HG03097 (cell line): ENCODE measurements around the gene ACOD1.
"Not testable (repeated sequence)": the region's sequence is repeated elsewhere in the genome, so short reads cannot be mapped to it uniquely, and the experiment has no call there.

Source experiments
- ATAC-seq: cut with Tn5 transposase; IDR thresholded peaks from one replicate; pipeline ENCODE4 v1.9.1; 2021; ENCODE audit not compliant: unreplicated experiment, low FRiP score

Gene ACOD1

GRCh38 chr13:76948149-76948548 is at the start of gene ACOD1:
ACOD1 (plus strand) TSS chr13:76948511; CDS start chr13:76948559, 48 bp downstream.
- ATAC-seq = no peak

- ATAC-seq = not testable (repeated sequence)
These were observed 49.2 kb upstream of the ACOD1 start for GRCh38 chr13:76899066-76899465.

- peak; percentile 94 for ATAC-seq
These were observed 44.7 kb upstream of the ACOD1 start for GRCh38 chr13:76903544-76904162.

DNA sequence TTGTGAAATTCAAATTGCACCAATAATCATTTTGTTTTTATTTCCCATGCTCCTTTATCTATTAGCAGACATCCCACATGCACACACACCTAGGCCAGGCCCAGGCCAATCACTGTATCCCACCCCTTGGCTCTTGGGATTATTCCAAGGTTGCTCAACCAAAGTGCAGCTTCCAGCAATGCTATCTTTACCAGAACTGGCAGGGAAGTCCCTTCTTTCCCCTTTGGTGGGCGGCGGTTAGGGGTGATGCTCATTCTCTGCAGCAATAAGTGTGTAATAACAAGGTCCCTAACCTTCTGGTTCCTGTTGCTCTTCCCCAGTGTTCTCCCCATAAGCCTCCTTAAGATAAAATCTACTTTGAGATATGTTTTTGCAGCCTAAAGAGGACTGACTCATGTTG is 43.8 kb upstream of the ACOD1 start:
- no peak for ATAC-seq

DNA sequence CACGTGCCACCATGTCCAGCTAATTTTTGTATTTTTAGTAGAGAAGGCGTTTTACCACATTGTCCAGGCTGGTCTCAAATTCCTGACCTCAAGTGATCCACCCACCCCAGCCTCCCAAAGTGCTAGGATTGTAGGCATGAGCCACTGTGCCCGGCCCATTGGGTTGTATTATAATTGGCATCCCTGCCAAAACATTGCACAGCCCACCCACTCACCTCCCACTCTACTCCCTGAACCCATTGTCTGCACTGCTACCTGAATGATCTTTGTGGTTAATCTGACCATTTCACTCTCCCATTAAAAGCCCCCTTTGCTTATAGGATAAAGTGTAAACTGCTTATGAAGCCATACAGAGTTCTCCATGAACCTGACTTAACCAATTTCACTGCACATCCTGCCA is 35.8 kb upstream of the ACOD1 start:
- no peak for ATAC-seq

GRCh38 chr13:76913898-76914297 is 34.4 kb upstream of the ACOD1 start:
- no peak for ATAC-seq

- no peak for ATAC-seq
These were observed 31.2 kb upstream of the ACOD1 start for GRCh38 chr13:76917095-76917494.

DNA sequence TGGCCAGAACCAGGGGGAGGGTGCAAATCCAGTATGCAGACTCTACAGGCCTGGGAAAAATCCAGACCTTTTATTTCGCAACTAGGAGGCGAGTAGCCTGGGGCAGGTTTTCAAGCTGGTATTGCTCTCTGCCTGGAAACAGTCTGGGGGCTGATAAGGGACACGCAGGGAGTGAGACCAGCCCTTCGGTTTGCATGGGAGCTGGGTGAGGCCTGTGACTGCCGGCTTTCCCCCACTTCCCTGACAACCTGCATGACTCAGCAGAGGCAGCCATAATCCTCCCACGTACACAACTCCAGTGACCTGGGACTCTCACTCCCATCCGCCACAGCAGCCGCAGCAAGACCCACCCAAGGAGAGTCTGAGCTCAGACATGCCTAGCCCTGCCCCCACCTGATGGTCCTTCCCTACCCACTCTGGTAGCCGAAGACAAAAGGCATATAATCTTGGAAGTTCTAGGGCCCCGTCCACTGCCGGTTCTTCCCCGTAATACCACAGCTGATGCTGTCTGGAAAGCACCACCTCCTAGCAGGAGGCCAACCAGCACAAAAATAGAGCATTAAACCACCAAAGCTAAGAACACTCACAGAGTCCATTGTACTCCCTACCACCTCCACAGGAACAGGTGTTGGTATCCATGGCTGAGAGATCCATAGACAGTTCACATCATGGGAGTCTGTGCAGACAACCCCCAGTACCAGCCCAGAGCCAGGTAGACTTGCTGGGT is 30.4 kb upstream of the ACOD1 start:
- ATAC-seq = not testable (repeated sequence)

DNA sequence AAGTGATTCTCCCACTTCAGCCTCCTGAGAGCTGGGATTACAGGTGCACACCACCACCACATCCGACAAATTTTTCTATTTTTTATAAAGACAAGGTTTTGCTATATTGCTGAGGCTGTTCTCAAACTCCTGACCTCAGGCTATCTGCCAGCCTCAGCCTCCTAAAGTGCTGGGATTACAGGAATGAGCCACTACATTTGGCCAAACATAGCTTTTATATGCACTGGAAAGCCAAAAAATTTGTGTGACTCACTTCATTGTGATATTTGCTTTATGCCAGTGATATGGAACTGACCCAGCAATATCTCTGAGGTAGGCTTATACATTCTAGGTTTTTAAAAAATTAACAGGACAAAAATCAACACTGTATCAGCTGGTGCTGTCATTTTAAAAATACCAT is 26.8 kb upstream of the ACOD1 start:
- no peak for ATAC-seq

GRCh38 chr13:76925115-76925514 is 23.2 kb upstream of the ACOD1 start:
- ATAC-seq = no peak

- no peak for ATAC-seq
These were observed 20.4 kb upstream of the ACOD1 start for GRCh38 chr13:76927955-76928354.

DNA sequence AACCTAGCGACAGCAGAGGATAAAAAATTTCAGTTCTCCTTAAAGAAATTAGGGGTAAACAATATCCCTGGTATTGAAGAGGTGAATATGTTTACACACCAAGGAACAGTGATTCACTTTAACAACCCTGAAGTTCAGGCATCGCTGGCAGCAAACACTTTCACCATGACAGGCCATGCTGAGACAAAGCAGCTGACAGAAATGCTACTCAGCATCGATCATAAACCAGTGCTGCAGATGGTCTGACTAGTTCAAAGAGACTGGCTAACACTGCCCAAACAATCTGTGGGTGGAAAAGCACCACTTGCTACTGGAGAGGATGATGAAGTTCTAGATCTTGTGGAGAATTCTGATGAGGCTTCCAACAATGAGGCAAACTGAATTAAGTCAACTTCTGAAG is 19.9 kb upstream of the ACOD1 start:
- ATAC-seq = no peak

- no peak for ATAC-seq
These were observed 19.0 kb upstream of the ACOD1 start for GRCh38 chr13:76929320-76929719.

GRCh38 chr13:76929851-76930374 is 18.4 kb upstream of the ACOD1 start:
- ATAC-seq = no peak

- no peak for ATAC-seq
These were observed 16.2 kb upstream of the ACOD1 start for GRCh38 chr13:76932076-76932475.

- no peak for ATAC-seq
These were observed 13.6 kb upstream of the ACOD1 start for GRCh38 chr13:76934671-76935070.

DNA sequence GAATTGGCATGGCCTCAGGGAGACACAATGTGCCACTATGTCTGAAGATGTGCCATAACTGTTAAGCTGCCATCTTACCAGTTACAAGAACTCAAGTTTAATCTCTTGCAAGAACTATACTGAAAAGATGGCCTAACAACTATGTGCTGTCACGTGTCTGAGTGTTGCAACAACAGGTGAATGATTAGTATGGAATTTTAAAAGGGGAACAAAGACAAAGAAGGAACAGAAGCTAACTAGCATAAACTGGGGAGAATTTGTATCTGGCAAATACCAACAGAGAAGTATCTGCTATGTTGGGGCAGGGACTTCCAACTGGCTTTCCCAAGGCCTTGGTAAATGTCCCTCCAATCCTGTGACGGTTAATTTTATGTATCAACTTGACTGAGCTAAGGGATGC is 11.5 kb upstream of the ACOD1 start:
- no peak for ATAC-seq

GRCh38 chr13:76937281-76937820 is 11.0 kb upstream of the ACOD1 start:
- ATAC-seq = no peak

GRCh38 chr13:76939215-76939614 is 9.1 kb upstream of the ACOD1 start:
- ATAC-seq = no peak

- ATAC-seq = no peak
These were observed 5.9 kb upstream of the ACOD1 start for GRCh38 chr13:76942363-76942762.

DNA sequence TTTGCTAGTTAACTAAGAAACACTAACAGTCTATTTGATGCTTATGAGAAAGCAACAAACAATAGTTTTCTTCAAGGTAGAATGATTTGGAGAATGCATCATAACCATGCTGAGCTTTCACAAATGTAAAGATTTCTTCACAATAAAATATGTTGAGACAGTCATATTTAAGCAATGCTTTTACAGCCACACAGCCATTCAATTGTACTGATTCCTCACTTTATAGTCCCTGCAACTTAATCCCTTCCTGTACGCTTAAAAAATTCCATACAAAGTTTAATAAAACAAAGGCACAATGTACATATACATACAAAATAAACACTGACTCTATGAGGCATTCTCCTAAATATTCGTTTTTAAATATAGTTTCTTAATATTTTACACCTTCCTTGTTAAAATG is 4.7 kb upstream of the ACOD1 start:
- ATAC-seq = no peak

GRCh38 chr13:76944456-76944855 is 3.9 kb upstream of the ACOD1 start:
- no peak for ATAC-seq
